RPMI7951 (cell line): ENCODE data around the gene FSTL1. TPM values are rescaled to one million over a fixed set of nuclear protein-coding genes. Genes with fewer than 3 reads are reported as not detected.
A peak's percentile ranks its signal among the peaks of the same experiment; 100 is the strongest.
"Not testable (repeated sequence)": the region's sequence is repeated elsewhere in the genome, so short reads cannot be mapped to it uniquely, and the experiment has no call there.

Experiments used
- DNase-seq: peaks from one replicate; pipeline ENCODE4 v3.0.0-alpha.2; 2012; ENCODE audit warnings: low read depth
- total RNA-seq: library from RNA; depleted of rRNA; stranded (reverse); fragments of >200 nt; shearing (Covaris generic); gene quantifications from 2 replicates; pipeline ENCODE4 v1.2.3, GENCODE V29; 2014

Gene FSTL1
- total RNA-seq, 1 experiment from 2014 or later: 328 TPM

- no peak for DNase-seq
Measured at GRCh38 chr3:120418446-120418845, 32.3 kb downstream of the FSTL1 start.

GRCh38 chr3:120417272-120417911, 33.4 kb downstream of the FSTL1 start:
- peak; percentile 99 for DNase-seq

- no peak for DNase-seq
Measured at GRCh38 chr3:120416868-120417267, 33.9 kb downstream of the FSTL1 start.

GRCh38 chr3:120415756-120416155, 35.0 kb downstream of the FSTL1 start:
- no peak for DNase-seq

GRCh38 chr3:120410541-120410940, 40.3 kb downstream of the FSTL1 start:
- no peak for DNase-seq

DNA sequence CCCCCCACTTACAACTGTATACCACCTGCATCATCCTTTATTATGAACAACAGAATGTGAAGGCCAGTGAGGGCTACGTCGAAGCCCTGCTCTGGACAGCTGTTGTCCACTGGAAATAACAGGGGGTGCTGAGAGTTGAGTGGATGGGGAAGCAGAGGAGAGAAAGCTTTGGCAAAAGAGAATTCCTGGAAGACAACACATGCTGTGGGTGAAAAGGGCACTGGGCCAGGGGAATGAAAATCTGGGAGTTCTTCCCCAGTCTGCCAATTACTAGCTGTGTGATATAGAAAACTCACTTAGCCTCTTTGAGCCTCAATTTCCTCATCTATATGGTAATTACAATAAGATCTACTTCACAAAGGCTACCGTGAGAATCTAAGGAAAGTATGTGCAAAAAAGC, 40.7 kb downstream of the FSTL1 start:
- DNase-seq: no peak

- no peak for DNase-seq
Measured at GRCh38 chr3:120407508-120408287, 43.1 kb downstream of the FSTL1 start.

- no peak for DNase-seq
Measured at GRCh38 chr3:120404876-120405275, 45.9 kb downstream of the FSTL1 start.

DNA sequence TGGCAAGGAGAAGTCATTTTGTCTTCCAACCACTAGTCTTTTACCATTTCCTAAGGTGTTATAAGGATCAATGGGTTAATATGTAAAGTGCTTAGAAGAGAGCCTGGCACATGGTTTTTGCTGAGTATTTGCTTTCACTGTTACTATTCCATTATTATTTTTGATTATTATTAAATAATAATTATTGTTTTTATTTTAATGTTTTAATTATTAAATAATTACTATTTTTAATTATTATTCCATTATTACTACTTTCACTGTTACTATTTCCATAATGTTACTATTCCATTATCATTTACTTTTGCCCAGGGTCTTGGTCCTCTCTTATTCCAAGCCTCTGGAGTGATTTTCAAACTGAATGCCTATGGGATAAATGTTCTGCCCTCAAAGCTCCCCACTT, 48.5 kb downstream of the FSTL1 start:
- no peak for DNase-seq

DNA sequence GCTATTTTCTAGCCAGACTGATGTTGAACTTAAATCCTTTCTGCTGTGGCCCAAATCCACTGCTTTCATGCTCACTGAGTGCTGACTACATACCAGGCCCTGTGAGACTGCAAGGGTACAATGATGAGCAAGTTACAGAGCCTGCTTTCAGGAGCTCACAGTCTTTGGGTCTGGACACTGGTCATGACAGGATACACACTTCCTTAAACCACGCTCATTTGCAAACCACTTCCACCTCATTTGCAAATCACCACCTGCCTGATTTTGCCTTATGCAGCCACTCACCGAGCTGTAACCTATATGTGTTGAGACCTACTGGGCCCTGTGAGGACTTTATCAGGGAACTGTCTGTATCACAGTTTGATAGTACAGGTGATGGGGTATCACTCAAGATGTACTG, 51.4 kb downstream of the FSTL1 start:
- DNase-seq: no peak

GRCh38 chr3:120396469-120396868, 54.3 kb downstream of the FSTL1 start:
- no peak for DNase-seq

DNA sequence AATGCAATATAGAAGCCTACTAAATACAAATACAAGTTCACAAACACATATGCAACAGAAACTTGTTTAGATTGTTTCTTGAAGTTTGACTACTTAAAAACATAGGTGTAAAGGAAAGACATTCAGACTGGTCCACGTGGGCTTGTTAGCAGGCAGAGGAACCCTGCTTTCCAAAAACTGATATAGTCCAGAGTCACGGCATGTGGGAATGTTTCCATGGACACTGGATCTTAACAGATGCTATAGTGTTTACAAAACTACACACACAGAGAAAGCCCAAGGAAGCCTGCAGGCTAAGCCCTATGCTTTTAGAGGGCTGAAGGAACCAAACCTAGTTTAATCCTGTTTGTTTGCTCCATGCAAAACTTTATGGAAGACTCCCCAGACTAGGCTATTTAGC, 56.4 kb downstream of the FSTL1 start:
- no peak for DNase-seq

DNA sequence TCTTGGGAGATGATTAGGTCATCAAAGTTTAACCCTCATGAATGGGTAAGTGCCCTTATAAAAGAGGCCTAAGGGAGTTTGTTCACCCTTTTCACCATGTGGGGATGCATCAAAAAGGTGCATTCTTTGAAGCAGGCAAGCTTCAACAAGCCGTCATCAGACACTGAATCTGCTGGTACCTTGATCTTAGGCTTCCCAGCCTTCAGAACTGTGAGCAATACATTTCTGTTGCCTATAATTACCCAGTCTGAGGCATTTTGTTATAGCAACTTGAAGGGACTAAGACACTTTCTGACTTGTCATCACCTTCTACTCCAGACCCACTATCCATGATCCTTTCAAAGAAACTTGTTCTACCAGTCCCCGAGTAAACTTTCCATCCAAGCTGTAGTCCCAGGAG, 57.0 kb downstream of the FSTL1 start:
- no peak for DNase-seq

DNA sequence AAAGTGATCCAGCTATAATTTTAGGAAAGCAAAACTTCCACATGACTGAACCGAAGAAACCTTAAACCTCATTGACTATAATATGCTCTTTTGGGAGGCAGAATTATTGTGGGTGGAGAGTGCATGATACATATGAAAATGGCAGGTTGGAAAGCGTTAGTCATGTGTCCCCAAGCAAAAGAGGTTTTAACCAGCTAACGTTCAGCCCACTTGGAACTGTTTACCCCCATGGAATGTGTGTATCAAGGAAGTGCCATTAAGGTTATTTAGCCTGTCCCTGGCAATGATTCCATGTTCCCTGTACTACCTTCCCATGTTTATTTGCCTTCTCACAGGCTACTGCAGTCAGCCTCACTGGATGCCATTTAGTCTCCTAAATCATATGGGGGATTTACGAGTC, 57.5 kb downstream of the FSTL1 start:
- DNase-seq: peak; percentile 12

DNA sequence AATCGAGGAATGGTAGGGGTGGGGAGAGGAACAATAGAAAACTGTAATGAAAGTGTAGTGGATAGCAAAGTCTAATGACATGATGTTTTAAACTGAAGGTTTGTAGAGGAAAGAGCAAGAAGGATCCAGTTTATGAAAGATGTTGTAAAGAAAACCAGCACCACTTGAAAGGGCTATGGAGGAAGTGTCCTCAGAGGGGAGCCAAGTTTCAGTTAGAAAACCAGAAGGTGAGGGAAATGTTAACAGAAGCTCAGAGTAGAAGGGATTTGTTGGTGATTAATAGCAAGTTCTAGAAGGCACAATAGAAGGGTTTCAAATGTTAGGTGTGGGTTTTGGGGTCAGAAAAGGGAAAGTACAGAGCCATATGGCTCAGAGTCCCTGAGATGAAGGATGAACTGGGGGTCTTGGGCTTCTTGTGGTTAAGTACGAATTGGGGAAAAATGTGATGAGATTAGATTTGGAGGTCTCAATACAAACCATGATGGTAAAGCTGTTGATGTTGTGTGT, 67.8 kb downstream of the FSTL1 start:
- DNase-seq: no peak

GRCh38 chr3:120381503-120381902, 69.3 kb downstream of the FSTL1 start:
- no peak for DNase-seq

DNA sequence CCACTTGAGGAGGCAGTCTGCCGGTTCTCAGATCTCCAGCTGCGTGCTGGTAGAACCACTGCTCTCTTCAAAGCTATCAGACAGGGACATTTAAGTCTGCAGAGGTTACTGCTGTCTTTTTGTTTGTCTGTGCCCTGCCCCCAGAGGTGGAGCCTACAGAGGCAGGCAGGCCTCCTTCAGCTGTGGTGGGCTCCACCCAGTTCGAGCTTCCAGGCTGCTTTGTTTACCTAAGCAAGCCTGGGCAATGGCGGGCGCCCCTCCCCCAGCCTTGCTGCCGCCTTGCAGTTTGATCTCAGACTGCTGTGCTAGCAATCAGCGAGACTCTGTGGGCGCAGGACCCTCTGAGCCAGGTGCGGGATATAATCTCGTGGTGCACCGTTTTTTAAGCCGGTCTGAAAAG, 72.8 kb downstream of the FSTL1 start:
- not testable (repeated sequence) for DNase-seq

- no peak for DNase-seq
Measured at GRCh38 chr3:120370463-120370862, 80.3 kb downstream of the FSTL1 start.

GRCh38 chr3:120369037-120369467, 81.7 kb downstream of the FSTL1 start:
- no peak for DNase-seq

GRCh38 chr3:120368172-120368571, 82.6 kb downstream of the FSTL1 start:
- no peak for DNase-seq

DNA sequence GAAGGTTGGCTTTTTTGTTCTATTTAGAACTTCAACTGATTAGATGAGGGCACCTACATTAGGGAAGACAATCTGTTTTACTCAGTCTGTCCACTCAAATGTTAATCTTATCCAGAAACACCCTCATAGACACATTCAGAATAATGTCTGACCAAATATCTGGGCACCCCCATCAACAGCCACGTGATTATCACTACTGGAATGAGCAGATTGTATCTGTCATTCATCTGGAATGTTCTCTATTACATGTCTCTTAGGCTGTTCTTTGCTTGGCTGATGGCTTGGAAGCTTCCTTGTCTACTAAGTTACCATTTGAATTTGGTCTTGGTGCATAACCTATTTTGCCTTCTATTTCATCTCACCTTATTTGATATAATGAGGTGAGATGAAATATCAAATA, 86.0 kb downstream of the FSTL1 start:
- no peak for DNase-seq

- no peak for DNase-seq
Measured at GRCh38 chr3:120364101-120364500, 86.7 kb downstream of the FSTL1 start.

GRCh38 chr3:120357807-120358206, 93.0 kb downstream of the FSTL1 start:
- DNase-seq: peak; percentile 7
